Esophagus mucosa (tissue), 1 donor: ENCODE measurements around the gene TEAD1. TPM values are rescaled to one million over a fixed set of nuclear protein-coding genes. Genes with fewer than 3 reads are reported as not detected.

Experiments
- ATAC-seq: fragments of 200-7000 bp; cut with Tn5 transposase; one replicate; pipeline ENCODE4 v1.9.1; 2020
- total RNA-seq: library from RNA; stranded (reverse); gene quantifications from one replicate; pipeline ENCODE4 v1.2.4, GENCODE V29; 2023
- donor health status: DM: yes; HTN: yes; CAD: no.

Gene TEAD1
- total RNA-seq, 1 donor from 2014 or later, result 35.3 TPM

- no peak for ATAC-seq
These were observed 37.9 kb downstream of the TEAD1 start for GRCh38 chr11:12712132-12712531.

GRCh38 chr11:12715131-12715530 lies 40.9 kb downstream of the TEAD1 start:
- no peak for ATAC-seq

DNA sequence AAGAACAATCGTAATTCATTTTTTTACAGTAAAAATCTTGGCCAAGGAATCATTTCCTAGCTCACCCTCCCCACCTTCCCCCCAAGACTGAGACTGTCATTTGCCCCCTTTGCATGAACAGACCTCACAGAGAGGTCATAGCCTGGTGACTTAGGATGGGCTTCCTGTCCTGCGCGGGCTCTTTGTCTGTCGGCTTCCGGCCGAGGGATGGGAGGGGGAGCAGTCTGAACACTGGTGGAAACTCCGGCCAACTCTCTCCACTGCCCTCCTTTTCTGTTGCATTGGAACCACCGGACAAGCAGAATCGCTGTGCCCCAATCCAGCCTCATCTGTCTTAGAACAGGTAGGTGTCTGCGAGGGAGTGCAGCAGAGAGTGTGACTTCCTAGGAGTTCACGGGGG lies 41.7 kb downstream of the TEAD1 start:
- ATAC-seq, result no peak

- no peak for ATAC-seq
These were observed 42.6 kb downstream of the TEAD1 start for GRCh38 chr11:12716816-12717215.

DNA sequence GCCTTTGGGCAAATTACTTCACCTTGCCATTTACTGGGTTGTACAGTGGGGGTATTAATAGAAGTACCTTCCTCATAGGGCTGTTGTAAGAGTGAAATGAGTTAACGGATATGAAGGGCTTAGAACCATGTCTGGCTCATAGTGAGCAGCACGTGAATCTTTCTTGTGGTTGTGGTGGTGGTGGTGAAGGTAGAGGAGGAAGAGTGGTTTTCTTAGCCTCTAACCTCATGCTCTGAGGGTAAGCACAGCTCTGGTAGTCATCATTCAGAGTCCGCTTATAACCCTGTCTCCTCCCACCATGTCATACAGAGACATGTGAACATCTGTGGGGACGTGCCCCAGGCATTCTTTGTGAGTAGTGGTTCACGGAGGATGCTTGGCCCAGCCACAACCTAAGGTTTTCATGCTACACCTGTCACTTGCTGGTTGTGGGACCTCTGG lies 43.6 kb downstream of the TEAD1 start:
- no peak for ATAC-seq

GRCh38 chr11:12719221-12719620 lies 45.0 kb downstream of the TEAD1 start:
- ATAC-seq, result no peak

DNA sequence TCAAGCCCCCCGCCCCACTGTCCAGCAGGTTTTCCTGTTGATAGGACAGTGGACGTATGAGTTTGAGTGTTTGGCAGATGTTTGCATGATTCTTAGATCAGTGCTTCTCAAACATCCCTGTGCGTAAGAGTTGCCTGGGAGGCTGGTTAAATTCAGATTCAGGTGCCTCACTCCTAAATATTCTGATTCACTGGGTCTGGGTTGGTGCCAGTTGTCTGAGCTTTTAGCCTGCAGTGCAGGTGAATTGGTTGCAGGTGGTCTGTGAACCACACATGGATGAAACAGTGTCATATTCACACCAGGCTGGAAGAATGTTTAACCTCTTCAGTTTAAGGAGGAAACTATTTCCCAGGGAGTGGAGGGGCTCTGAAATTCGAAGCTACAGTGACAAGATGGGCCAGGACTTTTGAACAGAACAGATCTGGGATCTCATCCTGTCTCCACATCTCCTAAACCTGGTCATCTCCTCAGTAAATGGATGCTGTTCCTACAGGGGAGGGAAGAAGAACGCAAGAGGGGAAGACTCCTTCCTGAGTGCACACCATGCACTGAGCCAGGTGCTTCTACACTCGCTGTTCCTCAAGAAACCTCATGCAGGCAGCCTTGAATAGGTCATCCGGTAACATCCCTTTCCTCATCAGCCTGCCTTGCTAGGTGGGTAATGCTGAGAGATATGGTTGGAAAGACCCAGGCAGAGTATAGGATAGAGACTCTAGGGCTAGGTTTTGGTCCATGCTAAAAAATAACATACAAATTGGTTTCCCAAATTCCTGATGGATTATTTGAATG lies 47.8 kb downstream of the TEAD1 start:
- ATAC-seq, result no peak

DNA sequence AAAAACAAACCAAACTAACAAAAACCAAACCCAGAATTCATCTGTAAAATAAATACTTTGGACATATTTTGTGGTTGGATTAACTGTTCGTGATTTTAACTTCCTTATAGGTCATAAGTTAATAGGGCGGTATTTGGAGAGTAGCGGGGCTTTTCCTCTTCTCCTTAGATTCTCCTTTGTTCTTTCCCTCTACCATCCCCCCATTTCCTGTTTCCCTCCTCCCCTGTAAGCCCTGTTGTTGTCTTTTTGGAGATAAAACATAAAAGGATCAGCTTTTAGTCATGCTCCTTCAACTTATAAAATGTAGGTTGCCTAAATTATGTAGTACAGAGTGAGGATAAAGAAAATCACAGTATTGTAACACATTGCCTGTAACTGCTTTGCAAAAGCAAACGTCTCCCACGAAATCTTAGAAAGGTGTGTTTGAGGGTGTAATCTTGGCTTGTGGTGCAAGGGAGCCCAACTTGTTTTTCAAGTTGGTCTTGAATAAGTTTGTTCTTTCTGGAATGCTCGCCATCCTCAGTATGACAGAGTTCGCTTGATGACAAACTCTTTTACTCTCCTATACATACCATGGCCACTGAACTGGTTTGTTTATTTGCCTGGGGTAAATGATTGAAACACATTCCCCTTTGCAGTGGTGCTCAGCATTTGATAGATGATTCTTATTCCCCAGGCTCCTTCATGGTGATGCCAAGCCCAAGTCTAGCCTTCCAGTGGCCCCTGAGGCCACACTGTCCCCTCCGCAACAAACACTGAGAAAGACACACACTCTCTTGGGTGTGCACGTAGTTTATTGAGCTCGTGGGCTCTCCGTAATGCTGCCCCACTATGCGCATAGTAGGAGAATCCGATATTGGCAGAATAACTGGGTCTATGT lies 49.4 kb downstream of the TEAD1 start:
- ATAC-seq, result peak; percentile 85

DNA sequence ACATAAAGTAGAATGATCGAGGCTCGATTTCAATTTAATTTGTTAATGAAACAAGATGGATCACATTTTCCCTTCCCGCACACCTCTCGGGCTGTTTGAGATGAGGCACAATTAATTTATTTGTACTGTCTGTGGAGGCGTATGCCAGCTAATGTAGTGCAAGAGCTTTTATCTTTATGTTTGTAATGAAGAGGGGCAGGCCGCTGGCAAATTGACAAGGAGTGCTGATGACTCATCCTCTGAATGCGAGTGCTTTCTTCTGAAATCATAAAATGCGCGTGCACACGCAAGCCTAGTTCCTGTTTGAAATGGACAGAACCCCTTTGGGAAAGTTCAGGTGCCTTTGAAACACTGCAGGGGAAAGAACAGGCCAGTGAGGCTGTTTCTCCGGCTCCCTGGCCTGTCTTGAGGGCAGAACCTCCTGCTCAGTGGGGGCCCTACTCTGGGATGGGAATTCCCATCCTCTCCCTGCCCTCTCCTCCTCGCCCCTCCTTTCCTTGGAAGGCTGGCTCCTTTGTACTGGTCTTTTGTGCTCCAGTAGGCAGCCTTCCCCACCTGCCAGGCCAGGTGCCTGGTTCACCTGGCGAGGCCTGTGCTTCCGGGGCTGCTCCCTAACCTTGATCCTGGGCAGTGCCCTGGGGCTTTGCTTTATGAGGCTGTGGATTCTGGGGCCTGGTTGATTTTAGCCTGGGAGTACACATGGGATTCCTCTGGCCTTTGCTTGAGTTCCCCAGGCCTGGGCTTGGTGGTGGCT lies 50.3 kb downstream of the TEAD1 start:
- ATAC-seq, result peak; percentile 62

GRCh38 chr11:12725055-12725862 lies 51.0 kb downstream of the TEAD1 start:
- peak; percentile 30 for ATAC-seq

DNA sequence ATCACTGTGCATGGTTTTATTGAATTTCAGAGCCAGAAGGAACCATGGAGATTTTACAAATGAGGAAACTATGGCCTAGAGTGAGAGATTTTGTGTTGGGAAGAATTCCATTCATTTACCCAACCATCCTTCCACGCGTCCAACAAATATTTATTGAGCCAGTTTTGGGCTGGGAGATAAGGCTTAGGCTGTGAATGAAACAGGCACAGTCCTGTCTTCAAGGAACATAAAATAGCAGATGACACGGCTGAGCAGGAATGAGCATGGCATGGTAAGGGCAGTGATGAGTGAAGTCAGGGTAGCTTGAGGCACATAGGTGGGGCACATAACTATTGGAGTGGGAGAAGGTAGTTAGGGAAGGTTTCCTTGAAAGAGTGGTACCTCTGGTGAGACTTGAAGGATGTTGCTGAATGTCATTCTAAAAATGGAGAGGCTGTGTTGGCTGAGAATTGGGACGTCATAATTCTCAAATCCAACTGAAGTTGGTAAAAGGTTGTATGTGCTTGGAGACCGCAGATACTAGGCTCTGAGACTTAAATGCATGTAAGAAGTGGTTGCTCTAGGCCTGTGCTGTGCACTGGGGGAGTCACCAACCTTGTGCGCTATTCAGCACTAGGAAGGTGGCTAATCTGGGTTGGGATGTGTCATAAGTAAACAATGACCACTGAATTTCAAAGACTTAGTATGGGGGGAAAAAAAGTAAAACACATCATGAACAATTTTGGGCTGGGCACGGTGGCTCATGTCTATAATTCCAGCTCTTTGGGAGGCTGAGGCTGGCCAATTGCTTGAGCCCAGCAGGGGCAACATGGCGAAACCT lies 51.9 kb downstream of the TEAD1 start:
- peak; percentile 59 for ATAC-seq

GRCh38 chr11:12727563-12728211 lies 53.5 kb downstream of the TEAD1 start:
- ATAC-seq, result no peak

GRCh38 chr11:12728417-12728816 lies 54.2 kb downstream of the TEAD1 start:
- no peak for ATAC-seq

GRCh38 chr11:12729941-12730340 lies 55.7 kb downstream of the TEAD1 start:
- ATAC-seq, result no peak

DNA sequence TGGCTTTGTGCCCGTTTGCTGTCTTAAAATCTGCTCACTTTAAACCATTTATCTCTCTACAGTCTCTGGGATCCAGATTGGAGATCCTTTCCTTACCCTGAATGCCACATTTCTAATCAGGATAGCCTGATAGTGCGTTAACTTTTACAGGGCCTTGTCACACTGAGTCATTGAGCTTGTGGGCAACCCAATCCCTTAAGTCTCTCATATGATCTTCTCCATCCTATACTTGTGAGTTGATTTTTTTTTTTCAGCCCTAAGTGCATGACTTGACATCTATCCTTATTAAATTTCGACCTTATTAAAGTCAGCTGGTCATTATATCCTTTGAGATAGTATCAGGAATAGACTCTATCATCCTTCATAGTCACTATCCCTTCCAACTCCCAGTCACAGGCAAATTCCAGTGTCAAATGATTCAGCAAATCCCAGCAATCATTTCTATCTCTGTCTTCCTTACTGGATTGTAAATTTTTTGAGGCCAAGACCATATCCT lies 57.7 kb downstream of the TEAD1 start:
- ATAC-seq, result no peak

GRCh38 chr11:12733091-12733490 lies 58.9 kb downstream of the TEAD1 start:
- ATAC-seq, result no peak

GRCh38 chr11:12734625-12735024 lies 60.4 kb downstream of the TEAD1 start:
- no peak for ATAC-seq

DNA sequence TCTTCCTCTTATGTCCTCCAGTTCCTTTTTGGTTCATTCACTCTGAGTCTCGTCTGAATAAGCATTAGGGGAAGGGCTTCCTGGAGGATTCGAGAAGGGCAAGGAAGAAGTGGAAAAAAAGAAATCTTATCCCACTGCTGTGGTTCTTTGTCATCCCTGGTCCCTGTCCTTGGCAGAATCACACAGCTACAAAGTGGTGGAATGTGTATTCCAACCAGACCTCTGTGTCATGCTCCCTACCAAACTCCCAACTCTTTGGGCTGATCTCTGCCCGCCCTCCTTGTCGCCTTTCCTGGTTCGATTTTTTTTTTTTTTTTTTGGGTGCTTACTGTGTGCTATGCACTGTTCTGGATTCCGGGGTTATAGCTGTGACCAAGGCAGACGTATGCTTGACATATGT lies 61.0 kb downstream of the TEAD1 start:
- ATAC-seq, result no peak

- ATAC-seq, result no peak
These were observed 62.8 kb downstream of the TEAD1 start for GRCh38 chr11:12737024-12737423.

- no peak for ATAC-seq
These were observed 67.5 kb downstream of the TEAD1 start for GRCh38 chr11:12741671-12742216.
